Raji (cell line): Measurements from ENCODE around the gene MYRFL.

Source experiments
- POLR2A ChIP-seq: IDR thresholded peaks from 2 replicates; pipeline ENCODE4 v1.6.1; 2011; ENCODE audit warnings: low read depth, low read length, control low read depth; ENCODE audit not compliant: insufficient read depth

The MYRFL gene

DNA sequence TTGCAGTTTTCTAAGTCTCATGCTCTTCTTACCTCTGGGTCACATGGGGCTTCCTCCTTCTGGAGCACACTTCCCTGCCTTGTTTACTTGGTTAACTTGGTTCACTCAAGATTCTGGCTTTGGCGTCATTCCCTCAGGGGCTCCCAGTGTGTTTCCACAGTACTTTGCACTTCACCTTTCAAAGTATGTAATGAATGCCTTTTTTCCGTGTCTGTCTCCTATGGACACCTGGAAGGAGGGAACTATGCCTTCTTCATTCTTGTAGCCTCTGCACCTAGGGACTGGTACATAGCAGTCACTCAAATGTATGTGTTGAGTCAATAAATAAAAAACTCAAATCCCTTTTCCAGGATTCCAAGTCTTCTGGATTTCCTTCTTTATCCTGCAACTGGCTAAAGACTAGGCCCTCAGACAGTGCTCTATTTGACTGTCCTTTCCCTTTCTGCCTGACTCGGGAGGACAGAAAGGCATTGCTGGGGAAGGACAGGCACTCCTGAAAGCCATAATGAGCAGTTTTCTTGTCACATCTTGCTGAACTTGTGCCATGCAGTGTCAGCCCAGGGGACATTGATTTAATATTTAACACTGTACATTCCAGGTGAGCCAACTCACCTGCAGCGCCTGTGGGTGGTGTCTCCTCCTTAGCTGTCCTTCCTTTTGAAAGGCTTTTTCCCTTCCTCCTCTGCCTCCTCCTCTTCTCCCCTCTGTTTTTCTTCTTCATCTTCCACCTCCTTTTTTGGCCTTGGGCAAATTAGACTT lies 12.8 kb downstream of the MYRFL start:
- no peak for TF ChIP-seq POLR2A

GRCh38 chr12:69840727-69841126 lies 15.7 kb downstream of the MYRFL start:
- no peak for TF ChIP-seq POLR2A

DNA sequence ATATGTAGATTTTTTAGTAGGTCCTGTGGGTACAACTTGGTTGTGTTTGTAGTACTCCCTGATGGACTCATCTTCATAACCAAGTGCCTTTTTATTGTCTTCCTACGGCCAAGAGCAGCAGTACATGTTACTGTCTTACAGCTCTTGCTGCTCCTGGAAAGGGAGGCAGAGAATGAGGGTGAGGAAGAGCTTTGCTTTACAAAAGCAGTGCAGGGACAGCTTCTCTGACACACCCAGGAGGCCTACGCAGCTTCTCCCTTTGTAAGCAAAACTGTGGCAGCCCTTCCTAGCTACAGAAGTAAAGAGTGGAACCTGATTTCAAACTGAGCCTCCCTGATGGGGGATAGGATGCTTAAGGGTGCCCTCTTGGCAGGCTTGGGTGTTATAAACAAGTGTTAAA lies 18.6 kb downstream of the MYRFL start:
- TF ChIP-seq POLR2A = no peak

GRCh38 chr12:69844416-69844815 lies 19.4 kb downstream of the MYRFL start:
- no peak for TF ChIP-seq POLR2A

- TF ChIP-seq POLR2A = no peak
Measured at GRCh38 chr12:69844836-69845235, 19.8 kb downstream of the MYRFL start.

DNA sequence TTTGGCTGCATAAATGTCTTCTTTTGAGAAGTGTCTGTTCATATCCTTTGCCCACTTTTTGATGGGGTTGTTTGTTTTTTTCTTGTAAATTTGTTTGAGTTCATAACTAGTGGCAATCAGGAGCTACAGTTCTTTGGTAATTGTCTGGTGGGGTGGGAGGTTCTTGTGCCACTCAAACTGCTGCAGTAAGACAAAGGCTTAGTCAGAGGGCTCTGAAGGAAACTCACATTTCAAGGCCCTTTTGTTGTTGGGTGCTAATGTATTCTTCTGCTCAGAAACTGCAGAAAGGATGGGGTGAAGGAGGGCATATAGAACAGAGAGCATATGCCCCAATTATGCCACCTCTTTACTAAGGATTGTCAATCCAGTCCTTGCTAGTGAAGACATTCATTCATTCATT lies 21.9 kb downstream of the MYRFL start:
- TF ChIP-seq POLR2A = no peak

GRCh38 chr12:69851976-69852375 lies 26.9 kb downstream of the MYRFL start:
- no peak for TF ChIP-seq POLR2A

DNA sequence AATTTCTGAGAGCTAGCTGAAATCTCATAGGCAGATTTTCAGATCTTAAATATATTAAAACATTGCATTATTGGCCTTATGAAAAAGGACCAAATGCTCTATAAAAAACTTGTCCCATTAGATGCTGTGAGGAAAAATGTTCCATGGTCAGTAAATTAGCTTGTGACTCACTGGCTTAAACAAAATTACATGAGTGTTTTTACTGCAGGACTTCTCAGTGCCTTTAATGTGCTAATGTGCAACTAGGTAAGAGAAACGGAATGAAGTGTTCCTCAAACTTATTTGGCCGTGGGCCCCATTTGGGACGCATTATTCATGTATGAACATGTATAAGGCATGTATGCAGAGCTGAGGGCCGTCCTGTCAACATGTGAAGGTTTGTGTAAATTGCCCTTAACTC lies 41.7 kb downstream of the MYRFL start:
- TF ChIP-seq POLR2A = no peak

- no peak for TF ChIP-seq POLR2A
Measured at GRCh38 chr12:69868695-69869094, 43.7 kb downstream of the MYRFL start.

DNA sequence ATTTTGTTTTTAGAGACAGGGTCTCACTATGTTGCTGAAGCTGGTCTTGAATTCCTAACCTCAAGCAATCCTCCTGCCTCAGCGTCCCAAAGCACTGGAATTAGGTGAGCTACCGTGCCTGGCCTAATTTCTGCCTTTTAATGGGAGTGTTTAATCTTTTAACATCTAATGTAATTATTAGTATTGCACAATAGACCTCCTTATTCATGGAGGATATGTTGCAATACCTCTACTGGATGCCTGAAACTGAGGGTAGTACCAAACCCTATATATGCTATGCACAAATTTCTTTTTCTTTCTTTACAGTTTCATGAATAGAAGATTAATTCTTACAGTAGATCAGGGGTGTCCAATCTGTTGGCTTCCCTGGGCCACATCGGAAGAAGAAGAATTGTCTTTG lies 47.8 kb downstream of the MYRFL start:
- no peak for TF ChIP-seq POLR2A

GRCh38 chr12:69873429-69873828 lies 48.4 kb downstream of the MYRFL start:
- no peak for TF ChIP-seq POLR2A

DNA sequence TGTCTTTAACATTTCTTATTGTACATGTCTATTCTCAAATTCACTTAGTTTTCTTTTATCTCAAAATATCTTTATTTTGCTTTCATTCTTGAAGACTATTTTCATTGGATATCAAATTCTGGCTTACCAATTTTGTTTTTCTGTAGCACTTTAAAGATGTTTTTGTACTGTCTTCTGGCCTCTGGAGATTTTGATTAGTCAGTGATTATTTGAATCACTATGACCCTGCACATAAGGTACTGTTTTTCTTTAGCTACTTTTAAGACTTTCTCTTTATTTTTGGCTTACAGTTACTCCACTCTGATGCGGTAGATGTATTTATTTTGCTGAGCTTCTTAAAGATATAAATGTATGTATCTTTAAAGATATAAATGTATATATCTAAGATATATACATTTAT lies 49.6 kb downstream of the MYRFL start:
- TF ChIP-seq POLR2A = no peak

GRCh38 chr12:69875416-69875935 lies 50.4 kb downstream of the MYRFL start:
- TF ChIP-seq POLR2A = no peak

DNA sequence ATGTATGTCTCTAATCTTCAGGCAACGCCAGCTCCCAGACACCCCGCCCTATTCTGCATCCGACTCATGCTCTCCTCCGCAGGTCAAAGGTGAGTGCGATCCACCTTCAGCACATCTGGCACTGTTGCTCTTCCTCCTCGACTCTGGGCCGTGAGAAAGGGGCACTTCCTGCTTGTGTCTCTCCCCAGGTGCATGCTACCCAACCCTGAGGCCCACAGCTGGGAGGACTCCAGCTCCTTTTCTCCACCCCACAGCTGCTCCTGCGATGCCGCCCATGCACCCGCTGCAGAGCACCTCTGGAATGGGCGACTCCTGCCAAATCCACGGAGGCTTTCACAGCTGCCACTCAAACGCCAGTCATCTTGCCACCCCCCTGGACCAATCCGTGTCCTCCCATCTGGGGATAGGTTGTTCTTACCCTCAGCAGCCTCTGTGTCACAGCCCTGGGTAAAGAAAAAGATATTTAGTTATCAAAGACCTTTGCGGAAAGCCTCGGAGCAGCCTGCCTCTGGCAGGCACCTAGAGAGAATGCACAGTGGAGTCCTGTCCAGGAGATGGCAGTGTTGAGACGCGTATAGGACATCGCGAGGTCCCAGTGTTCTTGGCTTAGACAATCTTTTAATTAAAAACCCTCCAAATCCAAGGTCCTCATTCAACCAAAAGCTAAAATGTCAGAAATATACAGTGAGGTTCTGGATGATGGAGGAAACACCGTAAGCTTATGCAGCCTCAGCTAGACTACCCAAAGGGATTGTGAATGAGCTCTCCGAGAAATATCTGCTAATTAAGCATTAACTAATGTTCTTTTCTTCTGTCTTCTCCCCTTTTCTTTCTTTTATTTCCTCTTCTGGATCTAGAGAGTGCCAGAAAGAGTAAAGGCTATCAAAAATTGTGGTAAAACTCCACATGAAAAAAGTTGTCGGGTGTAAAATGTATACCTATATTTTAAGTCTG lies 54.3 kb downstream of the MYRFL start:
- TF ChIP-seq POLR2A = no peak

DNA sequence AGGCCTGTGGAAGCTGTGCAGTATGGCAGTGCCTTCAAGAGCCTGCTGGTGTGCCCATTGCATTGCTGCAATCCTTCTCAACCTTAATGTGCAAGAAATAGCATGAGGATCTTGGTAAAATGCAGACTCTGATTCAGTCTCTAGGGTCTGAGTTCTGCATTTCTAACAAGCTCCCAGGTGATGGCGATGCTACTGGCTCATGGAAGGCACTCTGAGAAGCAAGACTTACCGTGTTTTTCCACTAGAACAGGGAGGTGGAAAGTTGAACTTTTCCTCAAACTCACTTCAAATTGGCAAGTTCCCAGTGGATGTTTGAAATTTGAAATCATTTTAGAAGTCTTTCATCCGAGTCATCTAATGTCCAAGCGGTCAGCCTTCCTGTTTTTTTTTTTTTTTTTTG lies 55.5 kb downstream of the MYRFL start:
- TF ChIP-seq POLR2A = no peak

DNA sequence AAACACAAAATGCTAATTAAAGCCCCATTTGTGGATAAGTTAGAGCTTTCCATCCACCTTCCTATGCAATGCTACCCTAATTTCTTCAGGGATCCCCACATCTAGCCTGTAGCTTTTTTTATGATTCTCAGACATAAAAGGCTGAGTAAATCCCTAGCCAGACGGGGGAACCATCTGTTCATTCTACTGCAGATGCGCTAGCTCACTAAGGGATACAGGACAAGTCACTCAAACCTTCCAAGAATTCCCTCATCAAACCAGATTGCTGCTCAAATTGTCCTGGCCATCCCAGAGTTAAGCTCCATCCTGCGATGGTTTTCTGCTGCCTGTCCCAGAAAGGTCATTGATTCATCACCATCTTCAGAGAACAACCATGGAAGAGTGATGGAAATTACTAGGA lies 56.7 kb downstream of the MYRFL start:
- TF ChIP-seq POLR2A = no peak
